T47D (cell line): ENCODE measurements around the gene CFAP74.

Source experiments
- DNase-seq, 2 experiments: peaks; one replicate each; pipeline versions ENCODE4 v3.0.0 to v3.0.0-alpha.2; 2011 to 2012; ENCODE audit warnings: low read depth in 1 of 2, low spot score in 1 of 2
- JUND ChIP-seq: IDR thresholded peaks from 2 replicates; pipeline ENCODE4 v1.6.1; 2012; ENCODE audit warnings: low read depth
- in situ Hi-C: cut with HindIII; loops from 2 replicates; pipeline ENCODE4 v1.10.0; 2016; ENCODE audit warnings: low sequenced_read_pairs, low pct_unique_long_range_greater_than_20kb

Gene CFAP74

DNA sequence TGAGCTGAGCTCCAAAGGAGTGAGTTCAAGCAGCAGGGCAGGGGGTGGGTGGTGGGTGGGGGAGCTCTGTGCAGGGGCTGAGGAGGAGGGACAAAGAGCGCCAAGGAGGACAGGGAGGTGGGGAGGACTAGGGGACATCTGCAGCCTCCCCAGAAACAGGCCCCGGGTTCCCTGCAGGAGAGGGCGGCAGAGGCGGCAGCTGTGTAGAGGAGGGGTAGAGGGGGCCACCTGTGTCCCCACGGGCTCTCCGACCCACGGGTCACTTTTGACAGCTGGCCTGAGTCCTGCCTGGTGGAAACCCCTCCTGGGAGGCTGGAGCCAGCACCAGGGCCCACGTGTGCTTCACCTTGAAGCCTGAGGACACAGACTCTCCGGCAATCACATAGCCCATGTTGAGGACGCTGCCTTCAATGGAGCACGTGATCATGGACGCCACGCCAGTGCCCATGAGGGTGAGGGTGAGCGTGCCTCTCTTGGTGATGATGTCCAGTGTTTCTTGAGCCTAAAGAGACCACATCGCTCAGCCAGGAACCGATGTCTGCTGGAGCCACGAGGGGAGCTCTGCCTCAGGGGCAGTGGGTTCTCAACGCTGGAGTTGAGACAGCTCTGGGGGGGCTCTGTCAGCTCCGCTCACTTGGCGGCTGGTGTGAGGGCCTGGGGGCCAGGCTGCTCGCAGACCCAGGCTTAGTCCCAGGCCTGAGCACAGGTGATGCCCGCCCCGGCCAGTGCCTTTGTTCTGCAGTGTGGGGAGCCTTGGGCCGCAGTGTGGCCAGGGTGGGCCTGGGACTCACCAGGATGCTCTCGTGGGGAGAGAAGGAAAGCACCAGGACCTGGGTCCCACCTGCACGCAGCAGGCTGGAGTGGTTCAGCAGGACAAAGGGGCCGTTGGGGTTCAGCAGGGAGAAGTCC is 77.9 kb downstream of the CFAP74 start:
- DNase-seq: no peak
- in situ Hi-C loops: no loop called here
- no peak for TF ChIP-seq JUND

- TF ChIP-seq JUND: no peak
- DNase-seq: no peak
- in situ Hi-C loops: no loop called here
Measured at GRCh38 chr1:1924849-1925248, 78.7 kb downstream of the CFAP74 start.

GRCh38 chr1:1924386-1924785 is 79.2 kb downstream of the CFAP74 start:
- no peak for TF ChIP-seq JUND
- no peak for DNase-seq
- in situ Hi-C loops: no loop called here

DNA sequence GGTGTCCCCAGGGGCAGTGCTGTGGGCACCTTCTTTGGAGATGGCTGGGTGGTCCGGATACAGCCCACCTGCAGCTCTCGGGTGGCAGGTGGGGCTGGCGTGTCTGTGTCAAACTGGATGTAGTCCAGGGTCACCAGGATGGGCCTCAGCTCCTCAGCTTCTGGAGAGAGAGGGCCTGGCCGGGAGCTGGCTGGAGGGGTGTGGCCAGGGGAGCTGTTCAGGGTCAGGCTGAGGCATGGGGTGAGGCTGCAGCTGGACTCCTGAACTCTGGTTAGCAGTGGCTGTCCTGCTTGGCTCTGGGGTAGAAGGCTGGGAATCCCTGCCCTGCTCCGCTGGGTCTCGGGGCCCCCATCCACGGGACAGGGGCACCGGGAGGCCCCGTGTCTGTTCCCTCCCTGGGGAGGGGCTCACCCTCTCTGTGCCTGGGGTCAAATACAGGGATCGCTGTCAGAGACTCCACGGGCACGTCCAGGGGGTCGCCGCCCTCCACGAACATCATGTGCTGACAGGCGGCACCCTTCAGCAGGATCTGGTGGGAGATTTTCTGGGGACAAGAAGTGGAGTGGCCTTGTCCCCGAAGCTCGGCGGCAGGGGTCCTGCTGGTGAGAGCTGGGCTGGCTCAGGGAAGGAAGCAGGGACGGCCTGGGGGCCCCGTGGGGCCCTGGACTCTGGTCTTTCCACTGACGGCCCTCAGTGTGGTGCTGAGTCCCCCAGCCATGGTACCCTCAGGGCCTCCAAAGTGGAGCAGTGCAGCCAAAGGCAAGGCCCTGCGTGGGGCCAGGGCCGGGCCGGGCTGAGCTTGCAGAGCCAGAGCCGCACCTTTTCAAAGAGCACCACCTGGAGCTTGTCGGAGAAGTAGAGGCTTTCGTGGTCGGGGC is 80.4 kb downstream of the CFAP74 start:
- in situ Hi-C loops: no loop called here
- no peak for TF ChIP-seq JUND
- no peak for DNase-seq

GRCh38 chr1:1922702-1922955 is 81.0 kb downstream of the CFAP74 start:
- no peak for DNase-seq
- in situ Hi-C loops: no loop called here
- TF ChIP-seq JUND: no peak

- no peak for DNase-seq
- no peak for TF ChIP-seq JUND
- in situ Hi-C loops: no loop called here
Measured at GRCh38 chr1:1921901-1922701, 81.5 kb downstream of the CFAP74 start.

DNA sequence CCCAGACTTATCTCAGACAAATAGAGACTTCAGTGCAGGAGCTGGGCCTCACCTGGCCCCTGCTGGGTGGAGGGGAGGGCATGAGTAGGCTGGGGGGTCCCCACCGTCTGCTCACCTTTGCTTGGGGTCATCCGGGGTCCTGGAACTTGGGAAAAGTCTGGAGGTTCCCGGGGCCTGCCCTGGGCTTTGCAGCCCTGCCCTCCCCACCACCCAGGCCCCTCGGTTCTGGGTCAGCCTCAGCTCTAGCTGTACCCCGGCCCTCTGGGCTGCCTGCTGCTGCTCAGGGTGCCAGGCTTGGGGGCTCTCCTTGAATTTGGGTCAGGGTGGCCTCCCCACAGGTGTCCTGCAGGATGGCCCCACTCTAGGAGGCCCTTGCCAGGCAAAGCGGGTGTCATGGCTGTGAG is 82.1 kb downstream of the CFAP74 start:
- no peak for DNase-seq
- in situ Hi-C loops: no loop called here
- no peak for TF ChIP-seq JUND

- no peak for DNase-seq
- in situ Hi-C loops: no loop called here
Measured at GRCh38 chr1:1920608-1921458, 82.8 kb downstream of the CFAP74 start.

DNA sequence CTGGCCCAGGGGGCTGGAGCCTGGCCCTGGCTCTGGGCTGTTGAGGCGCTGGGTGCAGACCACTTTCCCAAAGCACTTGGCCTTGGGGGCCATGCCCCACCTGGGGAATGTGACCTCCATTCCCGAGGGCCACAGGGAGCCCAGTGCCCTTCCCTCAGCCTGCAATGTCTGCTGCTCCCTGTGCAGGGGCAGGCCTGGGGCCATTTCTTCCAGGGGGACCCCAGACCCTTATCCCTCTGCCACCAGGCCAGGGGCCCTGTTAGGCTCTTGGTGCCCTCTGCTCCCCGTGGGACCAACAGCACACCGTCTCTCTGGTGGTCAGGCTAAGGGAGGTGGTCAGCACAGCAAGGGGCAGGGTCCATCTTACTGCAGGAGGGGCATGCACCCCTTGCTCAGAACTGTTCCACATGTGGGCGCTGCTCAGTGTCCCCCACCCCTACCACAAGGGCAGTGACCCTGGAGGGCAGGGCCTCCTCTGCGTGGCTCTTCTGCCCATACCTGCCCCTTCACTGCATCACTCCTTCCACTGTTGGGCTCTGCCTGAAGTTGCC is 83.5 kb downstream of the CFAP74 start:
- TF ChIP-seq JUND: no peak
- in situ Hi-C loops: no loop called here
- DNase-seq: no peak

More at GRCh38 chr1:1920608-1921458, 82.8 kb downstream of the CFAP74 start:
- no peak for TF ChIP-seq JUND

DNA sequence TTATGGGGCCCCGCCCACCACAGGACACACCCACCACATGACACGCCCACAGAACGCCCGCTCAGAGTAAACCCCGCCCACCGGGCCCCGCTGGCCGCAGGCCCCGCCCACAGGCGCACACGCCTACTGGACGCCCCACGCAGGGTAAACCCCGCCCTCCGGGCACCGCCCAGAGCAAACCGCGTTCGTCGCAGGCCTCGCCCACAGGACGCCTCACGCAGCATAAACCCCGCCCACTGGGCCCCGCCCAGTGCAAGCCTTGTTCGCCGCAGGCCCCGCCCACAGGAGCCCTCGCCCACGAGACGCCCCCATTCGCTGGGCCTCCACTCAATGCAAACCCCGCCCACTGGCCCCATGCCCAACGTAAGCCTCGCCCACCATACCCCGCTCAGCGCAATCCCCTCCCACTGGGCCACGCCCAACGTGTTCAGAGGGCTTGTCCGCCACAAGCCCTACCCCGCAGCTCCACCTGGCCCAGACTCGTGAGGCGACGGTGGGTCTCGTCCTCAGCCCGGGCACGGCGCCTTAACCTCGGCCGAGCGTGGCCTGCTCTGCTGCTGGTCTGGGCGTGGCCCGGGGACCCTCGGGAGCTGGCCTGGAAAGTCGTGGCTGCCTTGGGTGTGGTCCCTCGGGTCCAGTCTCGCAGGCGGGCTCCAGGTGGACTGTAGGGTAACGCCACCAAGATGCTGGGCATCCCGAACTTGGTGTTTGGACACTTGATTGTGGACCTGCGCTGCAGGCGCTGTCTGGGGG is 84.1 kb downstream of the CFAP74 start:
- TF ChIP-seq JUND: no peak
- DNase-seq: peak; percentile 96 to 97
- in situ Hi-C loops: no loop called here

GRCh38 chr1:1918901-1919303 is 84.7 kb downstream of the CFAP74 start, which contains the start of gene TMEM52:
Gene TMEM52, minus strand, starts transcription at chr1:1919279. Its CDS starts 14 bp downstream, at chr1:1919265.
- TF ChIP-seq JUND: no peak
- peak in 1 of 2 experiments; percentile 77 for DNase-seq
- in situ Hi-C loops: no loop called here
